HG03457 (cell line): ENCODE measurements around the gene TRAF1.
A peak's percentile ranks its signal among the peaks of the same experiment; 100 is the strongest.

Experiments
- ATAC-seq: cut with Tn5 transposase; IDR thresholded peaks from one replicate; pipeline ENCODE4 v1.9.1; 2021; ENCODE audit warnings: moderate number of reproducible peaks; ENCODE audit not compliant: unreplicated experiment

TRAF1 gene

GRCh38 chr9:120890320-120891244 is 36.0 kb downstream of the TRAF1 start:
- ATAC-seq, result no peak

- no peak for ATAC-seq
Observed at GRCh38 chr9:120889606-120890271, 36.9 kb downstream of the TRAF1 start.

DNA sequence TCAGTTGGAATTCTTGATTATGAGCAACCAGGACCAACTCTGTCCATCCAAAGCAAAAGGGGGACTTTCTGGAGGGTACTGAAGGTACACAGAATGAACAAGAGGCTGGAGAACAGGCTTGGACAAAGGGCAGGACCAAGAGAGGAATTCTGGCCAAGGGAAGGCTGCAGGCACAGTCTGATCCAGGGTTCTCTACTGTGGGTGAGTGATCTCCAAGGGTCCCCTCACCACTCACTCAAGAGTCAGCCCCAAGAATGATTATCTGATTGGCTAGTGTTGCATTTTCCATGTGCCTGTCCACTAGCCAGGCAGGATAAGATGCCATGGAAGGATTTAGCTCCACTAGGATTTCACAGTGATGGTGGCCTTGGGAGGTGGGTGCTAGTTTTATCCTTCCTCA is 38.0 kb downstream of the TRAF1 start:
- ATAC-seq, result no peak

GRCh38 chr9:120886490-120886967 is 40.1 kb downstream of the TRAF1 start:
- no peak for ATAC-seq

- ATAC-seq, result no peak
Observed at GRCh38 chr9:120885958-120886357, 40.6 kb downstream of the TRAF1 start.

GRCh38 chr9:120885457-120885856 is 41.1 kb downstream of the TRAF1 start:
- ATAC-seq, result no peak

DNA sequence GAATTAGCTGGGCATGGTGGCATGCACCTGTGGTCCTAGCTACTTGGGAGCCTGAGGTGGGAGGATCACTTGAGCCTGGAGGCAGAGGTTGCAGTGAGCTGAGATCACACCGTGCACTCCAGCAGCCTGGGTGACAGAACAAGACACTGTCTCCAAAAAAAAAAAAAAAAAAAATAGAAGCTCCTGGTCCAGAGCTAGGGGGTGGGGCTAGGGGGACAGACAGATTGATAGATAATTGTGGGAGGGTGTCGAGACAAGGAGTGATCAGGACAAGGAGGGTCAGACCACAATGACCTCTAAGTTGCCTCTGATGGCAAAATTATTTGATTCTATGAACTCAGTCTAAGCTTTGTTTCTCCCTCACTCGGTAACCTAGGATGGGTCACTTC is 43.0 kb downstream of the TRAF1 start:
- ATAC-seq, result no peak

GRCh38 chr9:120882935-120883607 is 43.5 kb downstream of the TRAF1 start:
- no peak for ATAC-seq

- ATAC-seq, result no peak
Observed at GRCh38 chr9:120879446-120879845, 47.1 kb downstream of the TRAF1 start.

GRCh38 chr9:120878188-120879130 is 48.1 kb downstream of the TRAF1 start:
- no peak for ATAC-seq

DNA sequence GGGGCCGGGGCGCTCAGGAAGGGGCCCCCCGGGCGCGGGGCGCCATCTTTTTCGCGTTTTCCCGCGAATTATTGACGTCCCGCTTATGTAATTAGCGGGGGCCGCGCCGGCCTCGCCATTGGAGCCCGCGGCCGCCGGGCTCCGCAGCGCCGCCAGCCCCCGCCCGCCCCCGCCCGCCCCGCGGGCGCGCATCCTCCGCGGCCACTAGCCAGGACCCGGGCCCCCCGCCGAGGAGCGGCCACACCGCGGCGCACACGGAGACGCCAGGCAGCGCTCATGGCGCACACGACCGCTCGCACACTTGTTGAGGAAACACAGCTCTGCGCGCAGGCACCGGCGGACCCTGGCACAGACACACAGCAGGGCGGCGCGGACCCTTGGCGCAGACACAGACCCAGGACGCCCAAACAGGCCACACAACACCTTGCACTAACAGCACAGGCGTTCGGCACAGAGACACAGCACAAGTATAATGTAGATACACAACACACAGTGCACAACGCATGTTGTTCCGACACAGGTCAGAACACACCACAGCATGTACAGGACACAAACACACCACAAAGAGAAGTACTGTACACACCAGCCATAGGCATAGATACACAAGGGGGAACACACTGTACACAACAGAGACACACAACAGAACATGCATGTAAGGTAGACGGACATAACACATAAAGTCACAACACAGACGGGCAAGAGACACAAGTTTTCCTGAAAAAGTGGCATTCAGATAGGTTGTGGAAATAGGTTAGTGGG is 49.1 kb downstream of the TRAF1 start:
- ATAC-seq, result no peak

DNA sequence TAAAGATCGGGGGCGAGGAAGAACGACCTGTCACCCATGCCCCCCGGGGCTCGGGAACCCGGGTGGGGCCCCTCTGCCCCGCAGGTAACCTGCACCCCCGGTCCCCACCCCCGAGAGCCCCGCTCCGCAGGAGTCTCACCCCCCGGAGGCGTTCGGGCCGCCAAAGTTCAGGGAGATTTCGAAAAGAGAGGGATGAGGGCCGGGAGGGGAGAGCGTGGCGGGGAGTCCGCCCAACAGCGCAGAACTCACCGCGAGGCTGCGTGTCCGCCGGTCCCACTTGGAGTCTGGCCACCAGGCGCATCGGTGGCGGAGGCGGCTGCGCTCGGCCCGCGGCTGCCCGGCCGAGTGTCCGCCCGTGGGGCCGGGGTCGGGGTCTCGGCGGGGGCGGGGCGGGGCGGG is 49.8 kb downstream of the TRAF1 start, which contains the start of gene PHF19:
Gene PHF19 (minus strand): TSS at position 347 of the 399 bp plus-strand sequence. CDS start 2,447 bp downstream, outside the sequence.
- no peak for ATAC-seq

- ATAC-seq, result peak; percentile 50
Observed at GRCh38 chr9:120875954-120876841, 50.4 kb downstream of the TRAF1 start.

GRCh38 chr9:120875643-120875953 is 51.0 kb downstream of the TRAF1 start:
- no peak for ATAC-seq

DNA sequence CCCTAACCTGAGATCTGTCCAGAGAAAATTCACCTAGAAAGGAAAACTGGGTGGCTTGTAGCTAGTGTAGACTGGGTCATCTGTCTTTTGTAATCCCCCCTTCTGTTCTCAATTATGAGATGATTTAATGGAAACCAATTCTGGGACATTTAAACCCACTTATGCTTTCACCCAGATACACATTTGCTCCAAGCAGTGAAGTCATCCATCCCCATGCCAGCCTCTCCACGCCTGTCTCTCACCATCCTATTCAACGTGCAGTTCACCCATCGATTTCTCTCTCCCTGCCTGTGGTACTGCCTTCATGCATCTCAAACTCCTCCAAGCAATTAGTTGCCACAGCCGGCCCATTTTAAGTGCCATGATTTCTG is 51.4 kb downstream of the TRAF1 start:
- ATAC-seq, result no peak

GRCh38 chr9:120874226-120875194 is 52.1 kb downstream of the TRAF1 start:
- ATAC-seq, result no peak

DNA sequence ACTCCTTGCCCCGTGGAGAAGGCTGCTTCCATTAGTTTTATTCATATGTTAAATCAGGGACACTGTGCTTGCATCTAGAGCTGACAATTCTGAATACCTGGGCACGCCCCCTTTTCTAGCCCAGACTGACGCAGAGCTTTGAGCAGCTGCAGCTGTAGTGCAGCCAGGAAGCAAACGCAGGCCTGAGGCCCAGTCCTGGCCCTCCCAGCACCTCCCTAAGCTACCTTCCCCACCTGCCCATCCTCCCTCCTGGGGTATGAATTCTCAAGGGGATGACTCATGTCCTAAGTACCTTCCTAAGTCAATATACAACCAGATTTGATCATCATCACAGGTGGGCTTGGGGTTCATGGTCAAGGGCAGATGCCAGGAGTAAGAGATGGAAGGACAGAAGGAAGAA is 53.1 kb downstream of the TRAF1 start:
- ATAC-seq, result no peak
